HEK293 (cell line): ENCODE data around the gene PTPRK.

Source experiments
- CTCF ChIA-PET: fragments of 350-600 bp; formaldehyde crosslinking; extraction: SDS; loops from one replicate; lab custom pipeline; 2021; ENCODE audit warnings: antibody characterized with exemption; lab: Yijun Ruan, JAX
- POLR2A ChIA-PET: fragments of 300-600 bp; formaldehyde crosslinking; extraction: SDS; loops from one replicate; lab custom pipeline; 2020; ENCODE audit warnings: antibody characterized with exemption, inconsistent platforms; lab: Yijun Ruan, JAX
- H3K27ac ChIP-seq: fragments of 200-500 bp; sonication (Bioruptor generic); 2 replicates; pipeline ENCODE4 v1.5.1; 2014; ENCODE audit warnings: low read depth, low read length, control low read depth, inconsistent platforms; ENCODE audit errors: extremely low read depth
- H3K36me3 ChIP-seq, 2 experiments: fragments of 200-500 bp in 1 of 2; sonication (Bioruptor generic) in 1 of 2; 1 replicate in 1 of 2; 2 replicates in 1 of 2; pipeline ENCODE4 v1.5.1; 2014 to 2017; ENCODE audit warnings: inconsistent platforms in 2 of 2, low read length in 2 of 2; ENCODE audit not compliant: control insufficient read depth in 2 of 2, insufficient read depth in 1 of 2
- H3K4me1 ChIP-seq: fragments of 200-500 bp; sonication (Bioruptor generic); 2 replicates; pipeline ENCODE4 v1.5.1; 2014; ENCODE audit warnings: mild to moderate bottlenecking, low read length, inconsistent platforms; ENCODE audit not compliant: control insufficient read depth, insufficient read depth
- H3K4me3 ChIP-seq: 2 replicates; pipeline ENCODE4 v1.5.1; 2011; ENCODE audit warnings: low read depth, mild to moderate bottlenecking, control low read depth, low read length, moderate library complexity
- H3K9me3 ChIP-seq: fragments of 200-500 bp; sonication (Bioruptor generic); 2 replicates; pipeline ENCODE4 v1.5.1; 2014; ENCODE audit warnings: low read depth, low read length, inconsistent platforms; ENCODE audit not compliant: control insufficient read depth, insufficient read depth
- CTCF ChIP-seq: fragments of 450-650 bp; formaldehyde crosslinking; IDR thresholded peaks from 2 replicates; pipeline ENCODE4 v1.5.1; 2016; ENCODE audit warnings: missing biosample characterization, missing genetic modification characterization
- GLIS1 ChIP-seq: fragments of 450-650 bp; formaldehyde crosslinking; IDR thresholded peaks from 2 replicates; pipeline ENCODE4 v1.5.1; 2016; ENCODE audit warnings: missing biosample characterization, missing genetic modification characterization
- SCRT2 ChIP-seq: fragments of 450-650 bp; formaldehyde crosslinking; IDR thresholded peaks from 2 replicates; pipeline ENCODE4 v1.5.1; 2016; ENCODE audit warnings: missing biosample characterization, missing genetic modification characterization
- ZBTB1 ChIP-seq: fragments of 450-650 bp; formaldehyde crosslinking; IDR thresholded peaks from 2 replicates; pipeline ENCODE4 v1.5.1; 2016; ENCODE audit warnings: missing biosample characterization, missing genetic modification characterization
- ZBTB8A ChIP-seq: fragments of 450-650 bp; formaldehyde crosslinking; IDR thresholded peaks from 2 replicates; pipeline ENCODE4 v1.5.1; 2016; ENCODE audit warnings: missing biosample characterization, missing genetic modification characterization
- ZFHX2 ChIP-seq: fragments of 450-650 bp; formaldehyde crosslinking; conservative IDR thresholded peaks from 2 replicates; pipeline ENCODE4 v1.5.1; 2016; ENCODE audit warnings: missing biosample characterization, missing genetic modification characterization
- ZFP3 ChIP-seq: fragments of 450-650 bp; formaldehyde crosslinking; IDR thresholded peaks from 2 replicates; pipeline ENCODE4 v1.5.1; 2016; ENCODE audit warnings: low read depth, missing biosample characterization, missing genetic modification characterization
- ZNF148 ChIP-seq: fragments of 450-650 bp; formaldehyde crosslinking; IDR thresholded peaks from 2 replicates; pipeline ENCODE4 v1.5.0; 2017; ENCODE audit warnings: missing biosample characterization, missing genetic modification characterization, borderline replicate concordance
- ZNF155 ChIP-seq: fragments of 450-650 bp; formaldehyde crosslinking; IDR thresholded peaks from 2 replicates; pipeline ENCODE4 v1.5.1; 2016; ENCODE audit warnings: missing biosample characterization, missing genetic modification characterization
- ZNF16 ChIP-seq: fragments of 450-650 bp; formaldehyde crosslinking; IDR thresholded peaks from 2 replicates; pipeline ENCODE4 v1.5.1; 2016; ENCODE audit warnings: low read depth, missing biosample characterization, missing genetic modification characterization
- ZNF211 ChIP-seq: fragments of 450-650 bp; formaldehyde crosslinking; IDR thresholded peaks from 2 replicates; pipeline ENCODE4 v1.5.1; 2016; ENCODE audit warnings: low read depth, missing biosample characterization, missing genetic modification characterization
- ZNF223 ChIP-seq: fragments of 450-650 bp; formaldehyde crosslinking; IDR thresholded peaks from 2 replicates; pipeline ENCODE4 v1.5.1; 2016; ENCODE audit warnings: missing biosample characterization, missing genetic modification characterization
- ZNF280C ChIP-seq: fragments of 450-650 bp; formaldehyde crosslinking; IDR thresholded peaks from 2 replicates; pipeline ENCODE4 v1.5.1; 2016; ENCODE audit warnings: missing biosample characterization, missing genetic modification characterization
- ZNF37A ChIP-seq: fragments of 450-650 bp; IDR thresholded peaks from 2 replicates; pipeline ENCODE4 v1.5.1; 2018; ENCODE audit warnings: missing biosample characterization, missing genetic modification characterization
- ZNF449 ChIP-seq: fragments of 450-650 bp; formaldehyde crosslinking; IDR thresholded peaks from 2 replicates; pipeline ENCODE4 v1.5.1; 2017; ENCODE audit warnings: missing biosample characterization, mild to moderate bottlenecking, missing genetic modification characterization, moderate library complexity
- ZNF548 ChIP-seq: fragments of 450-650 bp; formaldehyde crosslinking; IDR thresholded peaks from 2 replicates; pipeline ENCODE4 v1.5.1; 2016; ENCODE audit warnings: missing biosample characterization, missing genetic modification characterization
- ZNF549 ChIP-seq: fragments of 450-650 bp; IDR thresholded peaks from 2 replicates; pipeline ENCODE4 v1.5.1; 2018; ENCODE audit warnings: missing biosample characterization, missing genetic modification characterization, mild to moderate bottlenecking, inconsistent platforms, moderate library complexity
- ZNF561 ChIP-seq: fragments of 450-650 bp; IDR thresholded peaks from 2 replicates; pipeline ENCODE4 v1.5.1; 2018; ENCODE audit warnings: missing biosample characterization, missing genetic modification characterization, borderline replicate concordance
- ZNF623 ChIP-seq: fragments of 450-650 bp; formaldehyde crosslinking; IDR thresholded peaks from 2 replicates; pipeline ENCODE4 v1.5.1; 2016; ENCODE audit warnings: missing biosample characterization, missing genetic modification characterization
- ZNF658 ChIP-seq: fragments of 450-650 bp; formaldehyde crosslinking; IDR thresholded peaks from 2 replicates; pipeline ENCODE4; 2016; ENCODE audit warnings: missing biosample characterization, missing genetic modification characterization
- ZNF704 ChIP-seq: fragments of 450-650 bp; formaldehyde crosslinking; IDR thresholded peaks from 2 replicates; pipeline ENCODE4 v1.5.1; 2016; ENCODE audit warnings: missing biosample characterization, missing genetic modification characterization
- ZNF776 ChIP-seq: fragments of 450-650 bp; formaldehyde crosslinking; IDR thresholded peaks from 2 replicates; pipeline ENCODE4 v1.5.0; 2017; ENCODE audit warnings: missing biosample characterization, missing genetic modification characterization, borderline replicate concordance
- ZNF792 ChIP-seq: fragments of 450-650 bp; formaldehyde crosslinking; IDR thresholded peaks from 2 replicates; pipeline ENCODE4 v1.5.1; 2016; ENCODE audit warnings: missing biosample characterization, missing genetic modification characterization

The PTPRK gene

GRCh38 chr6:128111096-128111495 lies 409.3 kb downstream of the PTPRK start:
- Histone ChIP-seq H3K4me1 (0 out of 2 replicates have a peak, but pooled peaks cover 3% of the 10 kb centered on the region), H3K4me3 (no peak overlapping the region), H3K27ac (no peak overlapping the region), H3K9me3 (no peaks in the 10 kb centered on the region), H3K36me3 (no peaks in the 10 kb centered on the region; a peak in 1 of 3 replicates)
- TF ChIP-seq ZBTB1 (tag by site-specific recombination) (no peak), GLIS1 (tag by site-specific recombination) (no peak), ZNF16 (tag by site-specific recombination) (no peak), ZNF449 (no peak), ZNF704 (no peak), ZNF561 (tag by site-specific recombination) (no peak)
- TF ChIP-seq, all 188 proteins: peak for 0
- CTCF ChIA-PET = interaction anchor here (0.6 kb wide), 3 partner anchors 132 to 921 kb away, joined by 3 read pairs; no protein-coding TSS in a partner anchor
- POLR2A ChIA-PET = no interaction called here

GRCh38 chr6:128107682-128108081 lies 412.7 kb downstream of the PTPRK start:
- H3K36me3 ChIP-seq = no peaks in the 10 kb centered on the region
- no peaks in the 10 kb centered on the region for H3K4me1 ChIP-seq
- H3K9me3 ChIP-seq = no peaks in the 10 kb centered on the region
- CTCF ChIA-PET = interaction anchor here (0.7 kb wide), 1 partner anchor 46 kb away, joined by 3 read pairs; no protein-coding TSS in a partner anchor
- no peak overlapping the region for H3K4me3 ChIP-seq
- TF ChIP-seq ZBTB8A (tag by site-specific recombination) = no peak
- TF ChIP-seq ZNF549 (tag by site-specific recombination) = no peak
- TF ChIP-seq ZNF623 (tag by site-specific recombination) = no peak
- TF ChIP-seq ZNF37A (tag by site-specific recombination) = no peak
- no peak for TF ChIP-seq ZNF548 (tag by site-specific recombination)
- TF ChIP-seq ZFHX2 (tag by site-specific recombination) = no peak
- TF ChIP-seq ZNF792 (tag by site-specific recombination) = no peak
- TF ChIP-seq SCRT2 (tag by site-specific recombination) = no peak
- no peak for TF ChIP-seq ZNF776 (tag by site-specific recombination)
- TF ChIP-seq ZNF211 (tag by site-specific recombination) = no peak
- no peak for TF ChIP-seq ZNF223 (tag by site-specific recombination)
- TF ChIP-seq ZFP3 = no peak
- TF ChIP-seq ZNF148 (tag by site-specific recombination) = no peak
- no peak for TF ChIP-seq ZNF155 (tag by site-specific recombination)
- no peak for TF ChIP-seq CTCF (tag by site-specific recombination)
- TF ChIP-seq ZNF658 (tag by site-specific recombination) = no peak
- no peak for TF ChIP-seq ZNF280C (tag by site-specific recombination)
- no peak for TF ChIP-seq ZNF561 (tag by site-specific recombination)
- TF ChIP-seq, all 188 proteins: peak for 0
- POLR2A ChIA-PET = no interaction called here
- H3K27ac ChIP-seq = no peak overlapping the region
